GM12874 (cell line): Measurements from ENCODE around the gene GPATCH1.

Experiments used
- CTCF ChIP-seq: IDR thresholded peaks from 2 replicates; pipeline ENCODE4 v1.5.1; 2011; ENCODE audit warnings: low read depth, mild to moderate bottlenecking, control low read depth, low read length, moderate library complexity; ENCODE audit not compliant: insufficient read depth

Gene GPATCH1

DNA sequence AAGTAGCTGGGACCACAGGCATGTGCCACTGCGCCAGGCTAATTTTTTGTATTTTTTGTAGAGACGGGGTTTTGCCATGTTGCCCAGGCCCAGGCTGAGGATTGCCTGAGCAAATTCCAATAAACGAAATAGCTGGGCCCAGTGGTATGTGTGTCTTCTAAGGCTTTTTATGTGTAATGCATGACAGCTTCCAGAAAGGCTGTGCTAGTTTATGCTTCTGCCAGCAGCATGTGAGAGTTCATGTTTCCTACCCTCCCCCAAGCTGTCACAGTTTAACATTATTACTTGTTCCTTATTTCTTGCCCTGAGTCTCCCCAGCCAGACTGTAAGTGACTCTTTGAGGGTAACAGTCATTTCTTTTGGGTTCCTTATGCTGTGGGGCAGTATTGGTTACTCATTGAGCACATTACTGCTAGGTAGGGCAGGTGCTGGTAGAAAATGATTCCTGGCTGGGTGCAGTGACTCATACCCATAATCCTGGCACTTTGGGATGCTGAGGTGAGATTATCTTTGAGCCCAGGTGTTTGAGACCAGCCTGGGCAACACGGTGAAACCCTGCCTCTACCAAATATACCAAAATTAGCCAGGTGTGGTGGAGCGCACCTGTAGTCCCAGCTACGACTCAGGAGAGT, 13.6 kb downstream of the GPATCH1 start:
- TF ChIP-seq CTCF: no peak

DNA sequence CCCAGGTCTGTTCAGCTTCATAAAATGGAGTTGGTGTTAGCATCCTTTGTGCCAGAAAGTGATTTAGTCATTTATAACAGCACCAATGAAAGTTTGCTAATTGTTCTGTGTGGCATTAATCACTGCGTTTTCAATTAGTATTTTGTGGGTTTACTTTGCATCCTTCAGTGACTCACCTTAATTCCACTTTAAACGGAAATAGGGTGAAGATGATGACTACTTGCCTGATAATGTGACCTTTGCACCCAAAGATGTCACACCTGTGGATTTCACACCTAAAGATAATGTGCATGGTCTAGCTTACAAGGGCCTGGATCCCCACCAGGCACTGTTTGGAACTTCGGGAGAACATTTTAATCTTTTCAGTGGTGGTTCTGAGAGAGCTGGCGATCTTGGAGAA, 15.0 kb downstream of the GPATCH1 start:
- TF ChIP-seq CTCF: no peak

DNA sequence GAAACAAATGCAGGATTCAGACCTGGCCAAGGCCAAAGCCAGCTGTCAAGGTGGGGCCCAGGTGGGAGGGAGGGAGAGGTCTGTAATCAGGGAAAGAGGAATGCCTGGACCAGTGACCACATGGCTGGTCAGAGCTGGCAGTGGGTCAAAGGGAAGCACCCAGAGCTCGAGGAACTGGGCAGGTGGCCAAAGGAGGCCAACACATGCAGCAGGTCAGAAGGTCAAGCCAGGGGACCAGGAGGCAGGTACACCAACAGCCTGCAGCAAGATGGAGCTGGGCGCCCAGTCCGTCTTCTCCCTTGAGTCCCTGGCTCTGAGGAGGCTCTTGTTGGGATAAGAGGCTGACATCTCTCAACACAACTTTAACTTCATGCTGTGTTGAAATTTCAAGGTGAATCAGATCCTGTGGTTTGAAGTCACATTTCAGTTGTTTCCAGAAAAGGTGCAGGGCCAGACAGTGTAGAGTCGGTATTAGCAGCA, 17.1 kb downstream of the GPATCH1 start:
- no peak for TF ChIP-seq CTCF

DNA sequence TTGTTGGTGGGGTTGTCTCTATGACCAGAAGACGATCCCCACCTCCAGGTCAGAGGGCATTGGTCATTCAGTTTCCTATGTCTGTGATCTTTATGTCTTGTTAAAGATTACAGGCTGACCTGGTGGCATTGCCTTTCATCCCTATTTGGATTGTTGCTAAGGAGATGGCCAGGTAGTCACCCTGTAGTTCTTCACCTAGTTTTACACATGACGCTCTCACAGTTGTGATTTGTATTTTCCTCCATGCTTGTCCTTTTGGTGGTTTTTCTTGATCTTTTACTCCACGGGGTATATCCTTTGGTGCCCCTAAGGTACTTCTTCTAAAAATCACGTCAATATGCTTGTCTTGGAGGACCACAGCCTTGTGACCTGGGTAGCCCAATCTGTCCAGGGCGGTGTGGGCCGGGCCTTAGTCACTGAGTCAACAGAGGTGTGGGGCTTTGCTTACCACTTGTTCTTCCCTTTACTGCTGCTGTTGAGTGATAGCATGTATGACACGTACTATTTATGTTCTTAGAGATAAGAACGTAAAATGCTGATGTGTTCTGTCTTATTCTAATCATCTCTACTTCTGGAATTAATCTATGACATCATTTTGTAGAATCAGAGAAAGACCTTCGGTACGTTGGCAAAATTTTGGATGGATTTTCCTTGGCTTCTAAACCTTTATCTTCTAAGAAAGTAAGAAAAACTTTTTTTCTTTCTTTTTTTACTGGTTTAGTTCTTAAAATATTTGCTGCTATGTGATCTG, 20.1 kb downstream of the GPATCH1 start:
- no peak for TF ChIP-seq CTCF

DNA sequence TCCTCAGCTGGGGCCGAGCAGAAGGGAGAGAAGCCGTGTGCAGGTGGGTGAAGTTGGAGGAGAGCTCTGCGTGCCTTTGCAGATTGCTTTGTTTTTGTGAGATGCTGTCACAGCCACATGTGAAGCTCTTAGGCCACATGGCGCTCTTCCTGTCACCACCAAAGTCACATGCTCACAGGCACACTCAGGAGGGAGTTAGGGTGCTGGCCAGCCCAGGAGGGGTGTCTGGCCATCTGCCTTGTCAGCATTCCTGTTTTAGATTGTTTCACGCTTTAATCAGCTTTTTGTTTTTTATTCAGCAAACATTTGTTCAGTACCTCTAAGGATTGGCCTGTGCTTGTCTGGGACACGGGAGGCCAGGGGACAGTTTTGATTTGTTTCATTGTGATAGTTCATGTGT, 21.9 kb downstream of the GPATCH1 start:
- TF ChIP-seq CTCF: no peak

DNA sequence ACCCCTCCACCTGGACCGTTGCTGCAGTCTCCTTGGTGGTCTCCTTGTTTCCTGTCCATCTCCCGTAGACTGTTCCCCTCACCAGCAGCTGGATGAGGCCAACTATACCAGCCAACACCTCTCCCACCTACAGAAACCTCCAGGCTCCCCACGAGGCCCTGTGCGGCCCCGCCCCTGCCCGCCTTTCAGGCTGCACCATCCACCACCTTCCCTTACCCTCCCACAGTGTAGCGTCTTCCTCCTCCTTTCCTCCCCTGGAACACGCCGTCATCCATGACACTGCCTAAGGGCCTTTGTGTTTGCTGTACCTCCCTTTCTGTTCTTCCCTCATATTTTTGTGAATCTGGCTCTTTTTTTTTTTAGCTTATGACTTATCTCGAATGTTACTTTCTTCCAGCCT, 27.2 kb downstream of the GPATCH1 start:
- TF ChIP-seq CTCF: no peak

DNA sequence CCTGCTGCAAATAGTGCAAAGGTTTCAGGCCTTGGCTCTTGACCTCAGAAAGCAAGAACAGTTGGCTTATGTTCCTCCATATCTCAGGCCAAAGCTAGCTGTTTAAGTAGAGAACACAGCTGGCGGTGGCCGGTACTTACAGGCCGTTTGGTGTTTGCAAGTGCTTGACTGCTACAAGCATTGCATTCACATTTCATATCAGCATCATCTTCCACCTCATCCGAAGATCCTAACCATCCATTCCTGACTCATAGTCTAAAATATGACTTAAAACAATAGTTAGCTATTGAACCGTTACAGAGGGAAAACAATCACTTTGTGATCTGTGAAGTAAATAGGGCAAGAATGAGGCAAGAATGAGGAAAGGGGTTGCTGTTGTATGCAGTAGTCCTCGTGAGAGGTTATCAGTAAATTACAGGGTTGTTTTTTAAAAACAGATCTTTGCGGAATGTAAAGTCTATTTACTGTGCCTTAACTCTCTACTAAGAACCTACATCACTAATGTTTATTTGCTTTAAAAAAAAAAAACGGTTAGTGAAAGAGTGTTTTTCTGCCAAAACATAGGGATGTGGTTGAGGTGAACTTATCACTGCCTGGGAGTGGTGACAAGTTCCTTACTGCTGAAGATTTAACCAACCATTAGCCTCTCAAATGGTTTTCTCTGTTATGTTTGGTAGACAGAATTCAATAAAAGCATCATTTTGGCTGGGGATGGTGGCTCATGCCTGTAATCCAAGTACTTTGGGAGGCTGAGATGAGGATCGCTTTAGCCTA, 29.3 kb downstream of the GPATCH1 start:
- TF ChIP-seq CTCF: no peak
